BE2C (cell line): ENCODE data around the gene NR2F1-AS1.

Experiments
- DNase-seq: peaks from one replicate; pipeline ENCODE4 v3.0.0-alpha.2; 2020
- H3K27me3 ChIP-seq: fragments of 250-450 bp; sonication (Bioruptor Pico); 2 replicates; pipeline ENCODE4 v1.5.1; 2020; ENCODE audit warnings: mild to moderate bottlenecking
- H3K36me3 ChIP-seq: fragments of 250-450 bp; sonication (Bioruptor Pico); 2 replicates; pipeline ENCODE4 v1.5.1; 2020; ENCODE audit warnings: mild to moderate bottlenecking
- H3K4me1 ChIP-seq: fragments of 250-450 bp; sonication (Bioruptor Pico); 2 replicates; pipeline ENCODE4 v1.5.1; 2020
- H3K4me3 ChIP-seq: 2 replicates; pipeline ENCODE4 v1.5.1; 2011; ENCODE audit warnings: low read depth, low read length
- H3K9me3 ChIP-seq: fragments of 250-450 bp; sonication (Bioruptor Pico); 2 replicates; pipeline ENCODE4 v1.5.1; 2020
- TF ChIP-seq, protein P1 (sequence below): IDR thresholded peaks from 2 replicates; pipeline ENCODE4 v1.5.1; 2012; ENCODE audit warnings: mild to moderate bottlenecking, low read depth, low read length

The NR2F1-AS1 gene

GRCh38 chr5:93384026-93384425, 197.0 kb downstream of the NR2F1-AS1 start:
- Histone ChIP-seq H3K4me1 (no peaks in the 10 kb centered on the region), H3K36me3 (no peaks in the 10 kb centered on the region), H3K9me3 (no peaks in the 10 kb centered on the region), H3K27me3 (no peaks in the 10 kb centered on the region), H3K4me3 (no peak overlapping the region)
- TF ChIP-seq, protein P1, sequence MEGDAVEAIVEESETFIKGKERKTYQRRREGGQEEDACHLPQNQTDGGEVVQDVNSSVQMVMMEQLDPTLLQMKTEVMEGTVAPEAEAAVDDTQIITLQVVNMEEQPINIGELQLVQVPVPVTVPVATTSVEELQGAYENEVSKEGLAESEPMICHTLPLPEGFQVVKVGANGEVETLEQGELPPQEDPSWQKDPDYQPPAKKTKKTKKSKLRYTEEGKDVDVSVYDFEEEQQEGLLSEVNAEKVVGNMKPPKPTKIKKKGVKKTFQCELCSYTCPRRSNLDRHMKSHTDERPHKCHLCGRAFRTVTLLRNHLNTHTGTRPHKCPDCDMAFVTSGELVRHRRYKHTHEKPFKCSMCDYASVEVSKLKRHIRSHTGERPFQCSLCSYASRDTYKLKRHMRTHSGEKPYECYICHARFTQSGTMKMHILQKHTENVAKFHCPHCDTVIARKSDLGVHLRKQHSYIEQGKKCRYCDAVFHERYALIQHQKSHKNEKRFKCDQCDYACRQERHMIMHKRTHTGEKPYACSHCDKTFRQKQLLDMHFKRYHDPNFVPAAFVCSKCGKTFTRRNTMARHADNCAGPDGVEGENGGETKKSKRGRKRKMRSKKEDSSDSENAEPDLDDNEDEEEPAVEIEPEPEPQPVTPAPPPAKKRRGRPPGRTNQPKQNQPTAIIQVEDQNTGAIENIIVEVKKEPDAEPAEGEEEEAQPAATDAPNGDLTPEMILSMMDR = no peak
- no peak for DNase-seq

- no peak for DNase-seq
- Histone ChIP-seq H3K27me3 (no peaks in the 10 kb centered on the region), H3K4me3 (no peak overlapping the region), H3K4me1 (peaks cover 5% of the 10 kb centered on the region), H3K36me3 (no peaks in the 10 kb centered on the region), H3K9me3 (no peaks in the 10 kb centered on the region; the same call in 1 of the 2 replicates)
- TF ChIP-seq, protein P1 = no peak
These were observed 198.7 kb downstream of the NR2F1-AS1 start for GRCh38 chr5:93382188-93382825.

- no peaks in the 10 kb centered on the region; the same call in 1 of the 2 replicates for H3K9me3 ChIP-seq
- TF ChIP-seq, protein P1 = no peak
- no peaks in the 10 kb centered on the region for H3K27me3 ChIP-seq
- no peak overlapping the region for H3K4me3 ChIP-seq
- no peaks in the 10 kb centered on the region for H3K36me3 ChIP-seq
- H3K4me1 ChIP-seq = peaks cover 5% of the 10 kb centered on the region
- DNase-seq = no peak
These were observed 200.0 kb downstream of the NR2F1-AS1 start for GRCh38 chr5:93381057-93381456.

- no peak overlapping the region for H3K4me3 ChIP-seq
- TF ChIP-seq, protein P1 = no peak
These were observed 202.9 kb downstream of the NR2F1-AS1 start for GRCh38 chr5:93378073-93378472.

GRCh38 chr5:93371893-93372292, 209.1 kb downstream of the NR2F1-AS1 start:
- H3K27me3 ChIP-seq = no peaks in the 10 kb centered on the region
- TF ChIP-seq, protein P1 = no peak
- DNase-seq = no peak
- H3K9me3 ChIP-seq = no peaks in the 10 kb centered on the region; the same call in 1 of the 2 replicates
- H3K36me3 ChIP-seq = no peaks in the 10 kb centered on the region
- H3K4me1 ChIP-seq = no peaks in the 10 kb centered on the region
- H3K4me3 ChIP-seq = no peak overlapping the region

More at GRCh38 chr5:93378073-93378472, 202.9 kb downstream of the NR2F1-AS1 start:
- H3K9me3 ChIP-seq = no peaks in the 10 kb centered on the region; the same call in none of the 2 replicates
- H3K36me3 ChIP-seq = no peaks in the 10 kb centered on the region
- no peaks in the 10 kb centered on the region for H3K27me3 ChIP-seq
- H3K4me1 ChIP-seq = peaks cover 5% of the 10 kb centered on the region
- no peak for DNase-seq

DNA sequence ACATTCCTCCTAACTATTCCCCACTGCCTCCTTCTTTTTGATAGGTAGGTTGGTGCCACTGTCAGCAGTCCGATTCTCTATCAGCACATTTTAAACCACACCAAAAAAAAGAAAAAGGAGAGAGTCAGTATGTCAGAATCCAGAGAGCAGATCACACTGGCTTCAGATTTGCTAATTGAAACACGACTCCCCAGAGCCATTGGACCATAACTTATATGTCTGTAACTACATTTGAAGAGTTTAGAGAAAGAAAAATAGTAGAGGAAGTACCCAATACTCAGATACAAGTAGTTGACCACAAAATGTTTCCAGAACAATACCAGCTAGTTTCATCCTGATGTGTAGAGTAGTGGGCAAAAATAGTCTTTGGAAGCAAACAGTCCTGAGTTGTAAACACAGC, 216.6 kb downstream of the NR2F1-AS1 start:
- no peak overlapping the region for H3K4me3 ChIP-seq
- no peaks in the 10 kb centered on the region for H3K36me3 ChIP-seq
- no peak for DNase-seq
- no peaks in the 10 kb centered on the region for H3K9me3 ChIP-seq
- TF ChIP-seq, protein P1 = no peak
- no peaks in the 10 kb centered on the region for H3K27me3 ChIP-seq
- peaks cover 7% of the 10 kb centered on the region for H3K4me1 ChIP-seq
